Mesodermal cell (in vitro differentiated cells): ENCODE data around the gene COX8A. TPM values are rescaled to one million over a fixed set of nuclear protein-coding genes. Genes with fewer than 3 reads are reported as not detected.

Experiments
- H3K27ac ChIP-seq: 2 replicates; pipeline ENCODE4 v1.7.0; 2013; ENCODE audit warnings: mild to moderate bottlenecking, low read depth, low read length, moderate library complexity; ENCODE audit not compliant: severe bottlenecking
- H3K36me3 ChIP-seq: 2 replicates; pipeline ENCODE4 v1.7.1; 2013; ENCODE audit warnings: mild to moderate bottlenecking, low read length, moderate library complexity; ENCODE audit not compliant: control insufficient read depth, insufficient read depth
- H3K4me1 ChIP-seq: one replicate; pipeline ENCODE4 v1.7.1; 2013; ENCODE audit warnings: mild to moderate bottlenecking, low read length; ENCODE audit not compliant: insufficient read depth, control insufficient read depth, poor library complexity, severe bottlenecking
- H3K4me3 ChIP-seq: 2 replicates; pipeline ENCODE4 v1.7.0; 2013; ENCODE audit warnings: low read length, control low read depth, mild to moderate bottlenecking; ENCODE audit not compliant: insufficient read depth, poor library complexity, severe bottlenecking; ENCODE audit errors: extremely low read depth
- H3K9me3 ChIP-seq: 2 replicates; pipeline ENCODE4 v1.7.1; 2013; ENCODE audit warnings: mild to moderate bottlenecking, low read length, moderate library complexity; ENCODE audit not compliant: control insufficient read depth
- WGBS, 2 experiments: methylation state at CpG; one replicate each; pipeline ENCODE4 v1.1.5; 2013; ENCODE audit warnings: missing lambda C conversion rate in 2 of 2; ENCODE audit not compliant: insufficient coverage in 2 of 2; 5-methylcytosine and 5-hydroxymethylcytosine counted together
- polyA plus RNA-seq, 2 experiments: library from polyadenylated mRNA; stranded (reverse); fragments of 50-300 nt; gene quantifications; one replicate each; pipeline ENCODE4 v1.2.3, GENCODE V29; 2013

The COX8A gene
- polyA plus RNA-seq (2013, experiment 1 of 2) = 375 TPM
- polyA plus RNA-seq (2013, experiment 2 of 2) = 310 TPM

- H3K36me3 ChIP-seq = peaks cover 14% of the 10 kb centered on the region
- H3K27ac ChIP-seq = peak within 1 kb of the TSS; percentile 93
- peak within 1 kb of the TSS; percentile 91 for H3K4me3 ChIP-seq
- H3K4me1 ChIP-seq = peaks cover 7% of the 10 kb centered on the region
- WGBS, 2 experiments = 1 to 2% methylated on average over 60 to 61 of the region's 67 CpGs
- no peaks in the 10 kb centered on the region for H3K9me3 ChIP-seq
Observed at GRCh38 chr11:63974259-63975143, at the start of gene COX8A. Gene COX8A (plus strand): TSS chr11:63974620. CDS start chr11:63974681, 61 bp downstream.

GRCh38 chr11:63929616-63930015 lies 44.8 kb upstream of the COX8A start:
- H3K9me3 ChIP-seq = no peaks in the 10 kb centered on the region
- no peaks in the 10 kb centered on the region for H3K36me3 ChIP-seq
- no peaks in the 10 kb centered on the region for H3K4me1 ChIP-seq
- H3K27ac ChIP-seq = no peak overlapping the region
- WGBS, 2 experiments = 93 to 96% methylated on average over 5 of the region's 5 CpGs
- no peak overlapping the region for H3K4me3 ChIP-seq

GRCh38 chr11:63931045-63931444 lies 43.4 kb upstream of the COX8A start:
- H3K4me1 ChIP-seq = no peaks in the 10 kb centered on the region
- H3K4me3 ChIP-seq = no peak overlapping the region
- no peaks in the 10 kb centered on the region for H3K36me3 ChIP-seq
- WGBS, 2 experiments = 81 to 91% methylated on average over 4 to 6 of the region's 6 CpGs
- H3K27ac ChIP-seq = no peak overlapping the region
- no peaks in the 10 kb centered on the region for H3K9me3 ChIP-seq

- WGBS, 2 experiments = 81 to 90% methylated on average over 3 to 10 of the region's 12 CpGs
- H3K4me1 ChIP-seq = no peaks in the 10 kb centered on the region
- H3K36me3 ChIP-seq = no peaks in the 10 kb centered on the region
- no peak overlapping the region for H3K4me3 ChIP-seq
- H3K27ac ChIP-seq = no peak overlapping the region
- H3K9me3 ChIP-seq = no peaks in the 10 kb centered on the region
Observed at GRCh38 chr11:63931876-63932275, 42.5 kb upstream of the COX8A start.

- Histone ChIP-seq H3K36me3 (no peaks in the 10 kb centered on the region), H3K4me3 (no peak overlapping the region), H3K4me1 (no peaks in the 10 kb centered on the region), H3K27ac (no peak overlapping the region), H3K9me3 (no peaks in the 10 kb centered on the region)
- 60 to 80% methylated on average over 1 of the region's 1 CpG for WGBS, 2 experiments
Observed at GRCh38 chr11:63933459-63933858, 41.0 kb upstream of the COX8A start.

GRCh38 chr11:63937713-63938478 lies 36.5 kb upstream of the COX8A start:
- H3K36me3 ChIP-seq = peaks cover 8% of the 10 kb centered on the region
- H3K9me3 ChIP-seq = no peaks in the 10 kb centered on the region
- 37% methylated on average over 22 to 23 of the region's 30 CpGs for WGBS, 2 experiments
- peak overlapping the region; percentile 87 for H3K4me3 ChIP-seq
- H3K27ac ChIP-seq = peak overlapping the region; percentile 72
- peaks cover 7% of the 10 kb centered on the region for H3K4me1 ChIP-seq

GRCh38 chr11:63938479-63939396 lies 35.7 kb upstream of the COX8A start, which contains the start of gene NAA40:
Gene NAA40 (plus strand): TSS chr11:63939002. CDS start chr11:63939097, 95 bp downstream.
- peak within 1 kb of the TSS; percentile 72 for H3K27ac ChIP-seq
- no peaks in the 10 kb centered on the region for H3K9me3 ChIP-seq
- H3K36me3 ChIP-seq = peaks cover 13% of the 10 kb centered on the region
- peaks cover 7% of the 10 kb centered on the region for H3K4me1 ChIP-seq
- peak within 1 kb of the TSS; percentile 87 for H3K4me3 ChIP-seq
- WGBS, 2 experiments = 0% methylated on average over 40 to 44 of the region's 92 CpGs

GRCh38 chr11:63939397-63939891 lies 35.0 kb upstream of the COX8A start:
- Histone ChIP-seq H3K27ac (peak overlapping the region; percentile 71), H3K36me3 (peaks cover 16% of the 10 kb centered on the region), H3K9me3 (no peaks in the 10 kb centered on the region), H3K4me3 (peak overlapping the region; percentile 87), H3K4me1 (peaks cover 7% of the 10 kb centered on the region)
- 1 to 3% methylated on average over 13 to 16 of the region's 26 CpGs for WGBS, 2 experiments

- Histone ChIP-seq H3K4me3 (no peak overlapping the region), H3K4me1 (peaks cover 7% of the 10 kb centered on the region), H3K27ac (no peak overlapping the region), H3K9me3 (no peaks in the 10 kb centered on the region), H3K36me3 (peaks cover 20% of the 10 kb centered on the region)
- WGBS, 2 experiments = 95 to 100% methylated on average over 4 to 6 of the region's 6 CpGs
Observed at GRCh38 chr11:63940786-63941185, 33.6 kb upstream of the COX8A start.

- WGBS, 2 experiments = 83 to 90% methylated on average over 1 to 2 of the region's 4 CpGs
- Histone ChIP-seq H3K4me3 (no peak overlapping the region), H3K36me3 (peaks cover 30% of the 10 kb centered on the region), H3K9me3 (no peaks in the 10 kb centered on the region), H3K4me1 (peaks cover 7% of the 10 kb centered on the region), H3K27ac (no peak overlapping the region)
Observed at GRCh38 chr11:63941901-63942300, 32.5 kb upstream of the COX8A start.
